ENCODE results near the gene GSE1.
A peak's percentile ranks its signal among the peaks of the same experiment; 100 is the strongest.

The GSE1 gene

DNA sequence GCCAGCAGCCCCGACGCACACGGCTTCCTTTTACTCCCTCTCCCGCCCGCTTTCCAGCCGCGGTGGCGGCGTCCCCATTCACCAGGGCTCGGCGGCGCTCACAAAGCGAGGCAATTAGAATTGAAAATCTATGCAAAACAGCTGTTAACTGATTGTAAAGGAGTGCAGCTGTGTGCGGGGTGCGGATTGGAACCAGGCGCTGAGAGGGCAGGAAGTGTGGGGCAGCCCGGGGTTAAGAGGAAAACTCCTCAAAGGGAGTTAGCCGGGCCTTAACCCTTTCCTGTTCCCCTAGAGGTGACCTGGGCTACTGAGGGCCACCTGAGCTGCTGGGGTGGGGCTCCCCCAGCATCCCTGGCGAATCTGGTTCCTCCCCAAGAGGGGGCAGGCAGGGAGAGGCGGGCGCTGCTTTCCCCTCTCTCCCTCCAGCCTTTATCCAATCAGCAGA, 5.8 kb upstream of the GSE1 start:
- DNase-seq = no peak

DNA sequence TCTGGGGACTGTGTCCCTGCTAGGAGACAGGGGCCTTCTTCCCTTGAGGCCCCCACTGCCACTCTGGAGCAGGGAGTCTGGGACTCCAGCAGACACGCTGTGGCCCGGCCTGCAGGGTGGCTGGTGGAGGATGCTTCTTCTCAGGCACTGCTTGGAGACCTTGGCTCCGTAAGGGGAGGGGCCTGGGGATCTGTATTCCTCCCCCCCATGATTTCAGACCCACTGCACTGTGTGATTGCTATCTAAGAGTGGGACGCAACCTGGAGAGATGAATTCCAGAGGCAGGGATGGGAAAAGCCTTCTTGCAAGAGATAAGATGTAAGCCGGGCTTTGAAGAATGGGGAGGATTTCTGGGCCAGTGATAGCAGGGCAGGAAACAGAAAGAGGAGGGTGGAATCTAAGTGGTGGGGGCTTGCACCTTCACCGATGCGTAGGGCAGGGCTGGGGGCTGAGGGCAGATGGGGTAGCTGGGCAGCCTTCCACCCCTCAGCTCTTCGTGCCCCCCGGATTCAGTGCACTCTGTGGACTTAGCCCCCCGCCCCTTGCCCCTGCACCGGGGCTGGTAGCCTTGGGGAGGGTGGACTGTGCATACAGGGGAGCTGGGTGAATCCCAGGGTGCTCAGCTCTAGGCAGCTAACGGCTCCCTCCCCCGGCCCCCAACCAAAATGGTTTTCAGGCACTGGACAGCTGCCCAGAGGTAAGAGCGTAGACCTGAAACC, 5.2 kb upstream of the GSE1 start:
- DNase-seq = no peak

DNA sequence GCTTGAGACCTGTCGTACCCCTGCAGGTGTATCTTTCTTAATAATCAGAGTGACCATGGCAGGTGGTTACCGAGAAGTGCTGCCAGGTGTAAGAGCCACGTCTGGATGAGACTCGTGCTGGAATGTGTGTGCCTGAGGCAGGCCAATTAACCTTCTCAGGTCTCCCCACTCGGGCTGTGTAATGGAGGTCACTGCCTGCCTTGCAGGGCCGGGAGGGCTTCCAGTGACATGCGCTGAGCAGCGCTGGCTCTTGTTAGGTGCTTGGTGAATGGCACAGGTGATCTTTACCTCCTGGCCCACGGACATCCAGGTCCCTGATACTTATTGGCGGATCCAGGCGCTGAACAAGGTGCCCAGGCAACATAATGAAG, 4.6 kb upstream of the GSE1 start:
- DNase-seq = no peak

DNA sequence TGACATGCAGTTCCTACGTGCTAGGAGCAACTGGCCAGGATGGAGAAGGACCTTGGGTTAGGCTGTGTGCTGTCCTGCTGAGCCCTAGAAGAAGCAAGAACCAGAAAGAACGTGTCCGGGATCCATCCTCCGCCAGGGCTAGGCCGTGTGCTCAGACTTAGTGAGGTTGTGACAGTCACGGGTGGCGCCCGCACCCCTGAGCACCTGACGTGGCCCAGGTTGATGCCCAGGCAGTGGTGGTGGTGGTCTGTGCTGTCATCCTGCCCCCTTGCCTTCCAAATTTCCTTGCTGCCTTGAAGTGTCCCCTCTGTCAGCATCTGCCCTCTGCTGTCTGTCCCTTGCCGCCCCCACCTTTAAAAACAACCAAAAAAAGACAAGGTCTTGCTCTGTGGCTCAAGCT, 4.2 kb upstream of the GSE1 start:
- DNase-seq = no peak

DNA sequence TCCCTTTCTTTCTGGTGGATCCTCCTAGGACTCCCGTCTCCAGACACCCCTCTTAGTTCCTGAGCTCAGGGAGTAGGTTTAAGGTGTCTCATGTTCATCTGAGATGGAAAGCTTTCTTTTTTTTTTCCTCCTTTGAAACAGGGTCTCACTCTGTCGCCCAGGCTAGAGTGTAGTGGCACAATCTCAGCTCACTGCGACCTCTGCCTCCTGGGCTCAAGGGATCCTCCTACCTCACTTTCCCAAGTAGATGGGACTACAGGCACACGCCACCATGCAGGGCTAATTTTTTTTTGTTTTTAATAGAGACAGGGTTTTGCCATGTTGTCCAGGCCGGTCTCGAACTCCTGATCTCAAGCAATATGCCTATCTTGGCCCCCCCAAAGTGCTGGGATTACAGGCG, 3.6 kb upstream of the GSE1 start:
- no peak for DNase-seq

DNA sequence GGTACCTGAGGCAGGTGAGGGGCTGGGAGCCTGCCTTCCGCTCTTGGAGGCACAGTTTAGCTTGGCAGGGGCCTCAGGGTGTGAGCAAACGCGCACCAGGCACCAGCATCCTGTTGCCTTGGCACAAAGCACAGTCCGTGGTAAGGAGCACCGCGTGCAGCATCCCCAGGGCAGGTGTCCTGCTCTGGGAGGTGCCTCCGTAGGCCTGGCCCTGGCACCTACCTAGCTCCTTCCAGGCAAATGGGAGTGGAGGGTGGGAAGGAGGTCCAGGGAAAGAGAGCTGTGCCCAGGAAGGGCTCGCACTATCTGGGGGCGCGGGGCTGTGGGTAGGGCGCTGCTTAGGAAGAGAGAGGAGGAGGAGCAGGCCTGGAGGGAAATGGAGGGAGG, 3.1 kb upstream of the GSE1 start:
- no peak for DNase-seq

DNA sequence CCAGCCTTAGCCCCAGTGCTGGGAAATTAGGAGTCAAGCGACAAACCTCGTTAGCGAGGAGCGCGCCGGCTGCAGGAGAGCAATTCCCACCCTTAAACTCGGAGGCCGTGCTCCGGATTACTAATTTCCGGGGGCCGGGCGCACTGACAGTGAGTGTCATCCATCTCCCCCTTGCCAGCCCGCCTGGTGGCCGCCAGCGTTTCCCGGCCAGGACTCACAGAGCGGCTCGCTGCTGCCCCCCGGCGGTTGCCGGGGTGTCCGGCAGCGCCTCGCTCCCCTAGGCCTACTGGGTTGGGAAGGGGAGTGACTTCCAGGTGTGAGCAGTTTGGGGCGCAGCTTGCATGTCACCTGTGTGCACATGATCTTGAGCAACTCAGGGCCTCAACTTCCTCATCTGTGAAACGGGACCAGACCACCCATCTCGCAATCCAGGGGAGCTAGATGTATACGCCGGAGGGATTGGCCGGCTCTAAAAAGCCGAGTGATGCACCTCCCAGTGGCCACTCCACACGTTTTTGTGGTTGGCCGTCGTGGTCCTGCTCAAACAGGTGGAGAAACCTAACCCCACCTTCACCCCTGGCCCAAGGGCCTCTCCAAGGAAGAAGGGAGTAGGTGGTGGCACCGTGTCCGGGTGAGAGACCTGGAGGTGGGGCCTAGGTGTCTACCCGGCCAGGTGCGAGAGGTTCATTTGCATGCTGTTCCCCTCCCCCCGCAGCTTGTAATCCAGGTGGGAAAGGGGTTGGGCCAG, 2.5 kb upstream of the GSE1 start:
- peak; percentile 70 for DNase-seq

DNA sequence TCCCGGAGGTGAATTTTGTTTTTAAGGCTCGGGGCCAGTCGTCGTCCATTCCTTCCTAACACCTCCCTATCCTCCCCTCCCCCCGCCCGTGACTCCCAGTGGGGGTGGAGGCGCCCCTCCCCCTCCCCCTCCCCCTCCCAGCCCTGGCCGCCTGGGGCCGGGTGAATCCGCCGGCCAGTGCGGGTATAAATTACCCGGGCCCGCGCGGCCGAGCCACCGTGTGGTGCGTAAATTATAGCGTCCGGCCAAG, 2.0 kb upstream of the GSE1 start:
- no peak for DNase-seq

DNA sequence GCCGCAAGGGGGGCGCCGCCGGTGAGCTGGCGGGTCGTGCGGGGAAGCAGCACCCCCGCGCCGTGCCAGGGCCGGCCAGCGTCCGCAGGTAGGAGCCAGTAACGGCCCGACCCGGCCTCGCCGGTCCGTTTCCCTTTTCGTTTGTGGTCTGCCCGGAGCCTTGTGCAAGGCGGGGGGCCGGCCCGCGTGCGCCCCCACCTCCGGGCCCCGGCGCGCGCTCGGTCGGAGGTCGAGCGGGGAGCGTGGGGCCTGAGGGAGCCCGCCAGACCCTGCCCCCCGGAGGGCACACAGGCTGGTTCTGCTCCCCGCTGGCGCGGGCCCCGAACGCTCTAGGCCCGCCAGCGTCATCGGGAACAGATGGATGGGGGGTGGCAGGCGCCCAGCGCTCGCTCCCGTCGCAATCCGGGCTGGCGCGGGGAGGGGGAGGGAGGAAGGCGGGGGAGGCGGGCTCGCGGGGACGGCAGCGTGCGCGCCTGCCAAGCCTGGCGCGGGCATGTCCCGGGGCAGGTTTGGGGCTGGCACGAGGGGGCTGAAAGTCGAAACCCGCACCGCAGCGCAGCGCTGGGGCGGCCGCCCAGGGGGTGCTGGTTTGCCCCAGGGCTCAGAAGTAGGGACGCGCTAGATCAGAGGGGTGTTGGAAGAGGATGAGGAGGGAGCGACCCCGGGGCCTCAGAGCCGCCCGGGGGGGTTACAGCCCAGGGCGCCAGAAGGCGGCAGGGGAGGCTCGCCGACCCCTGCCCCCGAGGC, 1.5 kb upstream of the GSE1 start:
- peak; percentile 57 for DNase-seq

DNA sequence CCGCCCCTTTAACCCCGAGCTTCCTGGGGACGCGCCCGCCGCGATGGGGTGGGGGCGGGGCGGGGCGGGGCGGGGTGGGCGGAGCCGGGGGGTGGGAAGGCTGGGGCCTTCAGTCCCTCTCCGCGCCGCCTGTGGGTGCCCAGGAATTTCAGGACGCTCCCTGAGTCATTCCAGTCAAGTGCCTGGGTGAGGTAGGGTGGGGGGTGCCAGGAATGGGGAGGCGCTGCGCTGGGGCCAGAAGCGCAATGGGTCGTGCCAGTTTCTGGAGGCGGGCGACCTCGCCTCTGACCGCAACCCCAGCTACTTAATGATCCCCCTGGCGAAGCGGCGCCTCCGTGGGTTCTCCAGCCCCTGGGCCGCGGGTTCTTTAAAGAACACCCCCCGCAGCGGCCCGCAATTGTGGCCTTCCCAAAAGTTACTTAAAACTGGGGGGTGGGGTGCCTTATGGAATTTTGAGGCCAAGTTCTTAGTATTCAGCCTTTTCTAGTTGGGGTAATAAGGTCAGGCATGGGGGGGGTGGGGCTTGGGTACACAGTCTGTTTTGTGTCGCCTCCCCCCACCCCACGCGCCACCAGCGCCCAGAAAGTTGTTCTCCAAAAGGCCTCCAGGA, 826 bp upstream of the GSE1 start:
- DNase-seq = peak; percentile 45

DNA sequence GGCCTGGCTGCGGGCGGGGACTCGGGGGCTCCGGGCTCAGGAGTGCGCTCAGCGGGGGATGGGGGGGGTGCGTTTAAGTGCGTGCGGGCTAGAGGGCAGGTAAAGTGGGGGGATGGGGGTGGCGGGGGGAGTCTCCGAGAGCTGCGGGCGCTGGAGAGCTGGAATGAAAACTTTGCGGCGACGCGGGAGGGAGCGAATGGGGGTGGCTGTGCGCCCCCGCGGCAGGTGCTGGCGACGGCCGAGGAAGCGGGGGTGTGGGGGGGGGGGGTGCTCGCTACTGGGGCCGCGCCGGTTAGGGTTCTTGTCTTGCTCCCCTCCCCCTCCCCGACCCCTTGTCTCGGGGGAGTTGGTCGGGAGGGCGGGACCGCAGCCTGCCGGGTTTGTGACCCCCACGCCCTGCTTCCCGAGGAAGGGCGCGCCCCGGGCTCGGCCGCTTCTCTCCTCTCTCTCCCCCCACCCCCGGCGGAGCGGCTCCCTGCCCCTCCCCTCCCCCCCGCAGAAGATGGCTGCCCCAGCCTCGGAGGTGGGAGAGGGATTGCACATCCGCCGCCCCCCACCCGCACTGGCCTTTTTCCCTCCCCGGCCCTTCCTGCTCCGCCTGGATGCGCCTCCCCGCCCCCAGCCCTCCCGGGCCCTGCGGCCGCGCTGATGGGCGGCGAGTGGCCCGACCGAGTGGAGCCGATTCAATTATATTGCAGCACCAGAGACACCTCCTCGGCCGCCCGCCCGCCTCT, 649 bp downstream of the GSE1 start:
- no peak for DNase-seq

DNA sequence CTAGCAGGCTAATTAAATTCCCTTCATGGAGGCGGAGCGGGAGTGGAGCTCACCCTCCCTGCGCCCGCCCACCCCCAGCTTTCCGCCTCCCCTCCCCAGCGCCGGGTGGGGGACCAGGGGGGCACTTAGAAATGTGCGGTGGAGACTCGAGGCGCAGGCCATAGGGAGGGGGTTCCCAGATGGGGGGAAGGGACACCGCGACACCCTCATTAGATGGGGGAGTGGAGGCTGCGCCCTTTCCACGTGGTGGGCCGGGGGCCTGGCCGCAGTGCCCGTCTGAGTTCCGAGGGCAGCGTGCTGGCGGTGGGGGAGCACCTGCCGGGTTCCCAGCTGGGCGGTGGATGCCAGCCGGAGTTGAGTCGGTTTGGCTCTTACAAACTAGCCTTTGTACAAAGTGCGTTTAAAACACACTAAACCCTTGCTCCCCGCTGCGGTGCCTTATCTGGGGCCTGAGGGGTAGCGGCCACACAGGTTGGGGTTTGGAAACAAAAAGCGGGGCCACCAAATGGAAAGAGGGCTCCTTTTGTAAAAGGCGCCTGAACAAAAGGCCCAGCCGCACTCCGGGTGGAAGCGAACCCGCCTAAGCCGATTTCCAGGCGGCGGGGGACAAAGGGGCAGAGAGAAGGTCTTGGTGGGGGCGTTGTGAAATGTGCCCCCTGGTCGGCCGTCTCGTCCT, 1.4 kb downstream of the GSE1 start:
- no peak for DNase-seq

DNA sequence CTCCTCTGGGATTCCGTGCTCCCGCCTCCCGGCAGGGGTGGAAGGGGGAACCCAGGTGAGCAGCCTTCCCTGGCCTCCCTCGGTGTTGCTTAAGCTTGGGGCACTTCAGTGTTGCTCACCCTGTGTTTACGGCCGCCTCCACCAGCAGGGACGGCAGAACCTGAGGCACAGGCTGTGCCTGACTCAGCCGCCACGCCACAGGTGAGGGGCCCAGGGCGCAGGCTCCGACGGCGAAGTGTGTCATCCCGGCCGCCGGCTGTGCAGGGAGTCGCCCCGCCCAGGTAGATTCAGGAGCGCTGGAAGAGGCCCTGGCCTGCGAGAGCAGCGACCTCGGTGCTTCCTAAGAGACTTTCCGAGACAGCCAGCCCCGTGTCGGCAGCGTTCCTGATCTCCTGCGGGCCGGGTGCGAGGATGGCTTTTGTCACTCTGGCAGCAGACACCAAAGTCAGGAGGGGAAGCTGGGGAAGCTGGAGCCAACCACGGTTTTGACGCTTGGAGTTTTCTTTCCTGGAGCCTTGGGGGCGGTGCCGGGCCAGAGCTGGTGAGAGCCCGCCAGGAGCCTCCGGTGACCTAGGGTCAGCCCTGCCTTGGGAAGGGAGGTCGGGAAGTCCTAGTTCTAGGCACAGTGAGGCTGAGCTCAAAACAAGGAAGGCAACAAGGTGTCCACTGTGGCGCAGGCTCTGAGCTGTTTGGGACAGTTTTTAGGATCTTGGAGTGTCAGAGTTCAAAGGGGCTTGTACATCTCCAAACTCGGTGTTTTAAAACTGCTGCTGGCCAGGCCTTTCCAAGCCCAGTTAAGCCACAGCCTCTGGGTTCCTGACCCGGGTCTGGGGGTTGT, 2.1 kb downstream of the GSE1 start:
- no peak for DNase-seq

DNA sequence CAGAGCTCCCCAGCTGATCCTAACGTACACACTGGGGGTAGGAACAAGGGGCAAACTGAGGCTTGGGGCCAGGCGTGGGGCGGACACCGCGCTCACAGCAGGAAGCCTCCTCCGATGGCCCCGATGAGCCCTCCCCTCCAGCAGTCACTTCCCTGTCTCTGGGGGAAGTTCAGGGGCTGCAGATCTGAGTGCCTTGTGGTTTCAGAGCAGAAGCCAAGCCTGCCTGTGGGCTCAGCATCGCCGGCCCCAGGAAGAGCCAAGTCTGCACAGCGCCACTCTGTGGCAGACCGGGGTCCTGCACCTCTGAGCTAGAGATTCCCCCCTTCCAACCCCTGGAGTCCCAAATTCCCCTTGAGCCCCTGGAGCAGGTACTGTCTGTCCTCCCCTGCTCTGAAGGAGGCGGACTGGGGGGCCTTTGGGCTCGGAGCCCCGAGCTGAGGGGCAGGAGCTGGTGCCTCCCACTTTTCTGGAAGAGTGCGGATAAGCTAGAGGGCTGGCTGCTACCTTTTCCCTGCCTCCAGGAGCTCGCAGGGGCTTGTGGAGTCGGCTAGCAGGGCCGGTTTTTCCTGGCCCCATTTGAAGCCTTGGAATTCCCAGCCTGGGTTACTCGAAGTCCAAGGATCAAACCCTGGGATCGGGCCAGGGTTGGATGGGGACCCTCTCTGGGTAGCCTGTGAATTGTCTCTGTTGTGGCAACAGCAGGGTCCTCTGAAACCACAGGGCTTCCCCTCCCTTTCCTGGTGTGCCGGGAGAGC, 2.9 kb downstream of the GSE1 start:
- no peak for DNase-seq

DNA sequence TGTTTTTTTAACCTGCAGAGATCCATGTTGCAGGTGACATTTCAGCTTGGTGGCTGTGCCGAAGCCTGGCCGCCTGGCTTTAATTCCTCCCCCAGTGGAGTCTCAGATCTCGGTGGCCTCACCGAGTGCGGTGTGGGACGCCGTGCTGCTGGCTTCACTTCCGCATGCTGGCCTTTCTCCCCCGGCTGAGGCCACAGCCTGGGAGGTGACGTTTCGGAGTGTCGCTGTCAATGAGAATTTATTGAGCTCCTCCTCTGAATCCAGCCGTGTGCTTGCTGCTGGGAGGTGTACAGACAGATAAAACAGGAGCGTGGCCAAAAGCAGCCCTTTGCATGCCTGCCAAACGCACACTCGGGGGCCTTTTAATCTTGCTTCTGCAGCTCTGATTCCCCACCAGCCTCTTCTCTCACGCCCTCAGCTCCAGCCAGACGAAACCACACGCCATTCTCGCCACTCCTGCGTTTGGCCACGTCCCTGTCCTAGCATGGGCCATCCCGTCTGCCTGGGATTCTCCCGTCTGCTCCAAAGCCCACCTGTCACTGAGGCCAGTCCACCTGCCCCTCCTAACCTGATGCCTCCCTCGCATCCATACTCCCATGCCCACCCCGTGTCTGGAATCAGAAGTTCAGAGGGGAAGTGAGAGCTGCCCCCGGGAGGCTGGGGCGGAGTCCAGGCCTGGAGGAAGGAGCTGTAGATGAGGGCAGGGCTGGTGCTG, 3.6 kb downstream of the GSE1 start:
- DNase-seq = no peak

DNA sequence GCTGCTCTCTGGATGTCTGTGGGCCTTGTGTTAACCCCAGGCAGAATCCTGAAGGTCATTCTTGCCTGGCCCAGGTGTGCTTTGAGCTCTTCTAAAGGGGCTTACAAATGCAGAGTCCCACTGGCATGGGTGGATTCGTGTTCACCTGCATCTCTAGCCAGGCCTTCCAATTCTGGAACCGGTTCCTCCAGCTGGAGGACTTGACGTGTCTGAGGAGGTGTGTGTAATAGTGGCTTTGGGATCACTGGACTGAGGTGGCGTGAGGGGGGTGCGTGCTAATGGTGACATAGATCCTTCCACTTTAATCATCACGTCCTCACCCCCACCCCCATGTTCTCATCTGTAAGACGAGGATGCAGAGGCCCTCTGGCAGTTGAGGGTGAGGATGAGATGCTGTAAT, 4.8 kb downstream of the GSE1 start:
- no peak for DNase-seq

DNA sequence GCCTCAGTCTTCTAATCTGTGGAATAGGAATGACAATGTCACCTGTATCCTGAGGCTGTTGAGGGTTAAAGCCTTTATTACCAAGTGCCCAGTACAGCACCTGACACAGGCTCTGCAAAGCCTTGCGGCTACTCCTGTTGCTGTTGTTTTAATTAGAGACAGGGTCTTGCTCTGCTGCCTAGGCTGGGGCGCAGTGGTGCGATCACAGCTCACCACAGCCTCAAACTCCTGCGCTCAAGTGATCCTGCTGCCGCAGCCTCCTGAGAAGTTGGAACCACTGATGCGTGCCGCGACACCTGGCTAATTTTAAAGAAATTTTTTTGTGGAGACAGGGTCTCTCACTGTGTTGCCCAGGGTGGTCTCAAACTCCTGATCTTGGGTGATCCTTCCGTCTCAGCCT, 5.4 kb downstream of the GSE1 start:
- DNase-seq = no peak

DNA sequence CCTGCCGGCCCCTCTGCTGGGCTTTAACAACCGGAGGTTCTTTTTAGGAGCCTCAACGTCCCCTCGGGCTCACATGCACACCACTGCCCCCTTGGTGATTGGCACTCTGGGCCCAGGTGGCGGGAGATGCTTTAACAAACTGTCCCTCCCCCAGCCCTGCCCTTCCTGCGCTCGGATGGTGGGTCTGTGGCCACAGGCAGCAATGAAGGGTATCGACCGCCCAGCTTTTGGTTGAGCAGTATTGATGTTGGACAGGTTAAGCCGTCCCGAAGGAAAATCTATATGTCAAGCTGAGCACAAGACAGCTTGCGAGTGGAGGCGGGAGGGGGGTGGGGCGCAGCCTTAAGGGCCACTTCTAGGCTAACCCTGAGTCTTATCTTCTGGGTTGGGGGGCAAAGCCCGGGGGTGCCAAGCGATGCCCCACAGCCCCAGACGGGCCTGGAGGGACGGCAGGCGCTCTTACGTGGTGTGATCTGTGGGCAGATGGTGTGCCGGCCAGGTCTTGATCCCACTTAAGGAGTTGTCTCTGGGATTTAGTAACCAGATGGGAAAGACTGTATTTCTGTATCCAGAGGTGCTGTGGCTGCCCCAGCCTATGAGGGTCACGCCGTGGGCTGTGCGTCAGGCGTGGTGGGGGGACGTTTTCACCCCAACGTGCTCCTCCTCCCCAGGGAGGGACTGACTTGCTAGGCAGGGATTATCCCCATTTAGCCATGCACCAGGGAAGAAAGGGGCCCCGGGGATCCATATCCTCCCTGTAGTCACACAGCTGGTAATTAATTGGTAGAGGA, 6.2 kb downstream of the GSE1 start:
- no peak for DNase-seq

DNA sequence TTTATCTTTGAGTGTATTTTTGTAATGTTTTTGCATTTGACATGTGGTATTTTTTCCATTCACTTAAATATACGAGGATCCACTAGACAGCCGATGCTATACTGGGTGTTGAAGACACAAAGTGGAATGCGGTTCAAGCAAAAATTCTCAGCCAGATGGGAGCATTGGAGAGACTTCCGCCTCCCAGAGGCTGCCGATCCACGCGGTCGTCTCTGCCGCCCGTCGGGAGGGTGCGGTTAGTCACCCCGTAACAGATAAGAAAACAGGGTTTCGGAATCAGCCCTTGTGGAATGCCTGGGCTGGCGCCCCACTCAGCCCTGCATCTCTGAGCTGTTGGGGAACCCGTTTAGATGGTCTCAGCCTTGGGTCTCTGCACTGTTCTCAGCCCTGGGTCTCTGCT, 7.3 kb downstream of the GSE1 start:
- no peak for DNase-seq

Measured in GOT3 (cell line).